Nephron progenitor cell (in vitro differentiated cells): Measurements from ENCODE around the gene RETREG2.

Source experiments
- DNase-seq: peaks from one replicate; pipeline ENCODE4 v3.0.0; 2021
- H3K27ac Mint-ChIP-seq: 2 replicates; pipeline ENCODE4 v1.8.0; 2021; ENCODE audit warnings: mild to moderate bottlenecking, moderate library complexity, mixed read lengths
- H3K27me3 Mint-ChIP-seq: 2 replicates; pipeline ENCODE4 v1.8.0; 2021; ENCODE audit warnings: mild to moderate bottlenecking, low read depth, mixed read lengths; ENCODE audit not compliant: poor library complexity
- H3K36me3 Mint-ChIP-seq: 2 replicates; pipeline ENCODE4 v1.8.0; 2021; ENCODE audit warnings: low read depth, mixed read lengths
- H3K4me1 Mint-ChIP-seq: 2 replicates; pipeline ENCODE4 v1.8.0; 2021; ENCODE audit warnings: mixed read lengths
- H3K4me3 Mint-ChIP-seq: 2 replicates; pipeline ENCODE4 v1.8.0; 2021; ENCODE audit warnings: mild to moderate bottlenecking, moderate library complexity, mixed read lengths
- H3K9me3 Mint-ChIP-seq: 2 replicates; pipeline ENCODE4 v1.8.0; 2021; ENCODE audit warnings: mild to moderate bottlenecking, moderate library complexity, mixed read lengths
- CTCF ChIP-seq: fragments of 200-600 bp; sonication (generic); IDR thresholded peaks from 2 replicates; pipeline ENCODE4 v1.5.0; 2021; ENCODE audit warnings: antibody characterized with exemption

Gene RETREG2

GRCh38 chr2:219180961-219181360 lies 2.9 kb downstream of the RETREG2 start:
- DNase-seq, result no peak
- H3K27ac Mint-ChIP-seq, result no peak overlapping the region
- peak overlapping the region; percentile 52 for H3K4me3 Mint-ChIP-seq
- H3K36me3 Mint-ChIP-seq, result peaks cover 38% of the 10 kb centered on the region
- H3K9me3 Mint-ChIP-seq, result no peaks in the 10 kb centered on the region
- no peak for TF ChIP-seq CTCF
- H3K27me3 Mint-ChIP-seq, result peaks cover 3% of the 10 kb centered on the region
- H3K4me1 Mint-ChIP-seq, result peaks cover 23% of the 10 kb centered on the region

- H3K4me3 Mint-ChIP-seq, result peak overlapping the region; percentile 12
- no peak overlapping the region for H3K27ac Mint-ChIP-seq
- TF ChIP-seq CTCF, result no peak
Observed at GRCh38 chr2:219181531-219181930, 3.5 kb downstream of the RETREG2 start.

GRCh38 chr2:219182331-219183150 lies 4.5 kb downstream of the RETREG2 start:
- H3K4me1 Mint-ChIP-seq, result peaks cover 14% of the 10 kb centered on the region
- H3K36me3 Mint-ChIP-seq, result peaks cover 38% of the 10 kb centered on the region
- H3K9me3 Mint-ChIP-seq, result no peaks in the 10 kb centered on the region
- H3K4me3 Mint-ChIP-seq, result no peak overlapping the region
- no peak overlapping the region for H3K27ac Mint-ChIP-seq
- DNase-seq, result no peak
- H3K27me3 Mint-ChIP-seq, result peaks cover 5% of the 10 kb centered on the region
- no peak for TF ChIP-seq CTCF

More at GRCh38 chr2:219181531-219181930, 3.5 kb downstream of the RETREG2 start:
- H3K9me3 Mint-ChIP-seq, result no peaks in the 10 kb centered on the region
- H3K4me1 Mint-ChIP-seq, result peaks cover 20% of the 10 kb centered on the region
- peaks cover 38% of the 10 kb centered on the region for H3K36me3 Mint-ChIP-seq
- DNase-seq, result no peak
- H3K27me3 Mint-ChIP-seq, result peaks cover 3% of the 10 kb centered on the region

GRCh38 chr2:219183151-219183772 lies 5.2 kb downstream of the RETREG2 start:
- Mint-ChIP-seq H3K9me3 (no peaks in the 10 kb centered on the region), H3K27me3 (peaks cover 8% of the 10 kb centered on the region), H3K27ac (no peak overlapping the region), H3K4me3 (no peak overlapping the region), H3K4me1 (peaks cover 12% of the 10 kb centered on the region), H3K36me3 (peaks cover 38% of the 10 kb centered on the region)
- TF ChIP-seq CTCF, result no peak
- DNase-seq, result no peak

- Mint-ChIP-seq H3K27me3 (peaks cover 8% of the 10 kb centered on the region), H3K27ac (no peak overlapping the region), H3K36me3 (peaks cover 38% of the 10 kb centered on the region), H3K9me3 (no peaks in the 10 kb centered on the region), H3K4me1 (peaks cover 5% of the 10 kb centered on the region), H3K4me3 (no peak overlapping the region)
- TF ChIP-seq CTCF, result no peak
- DNase-seq, result no peak
Observed at GRCh38 chr2:219184121-219184520, 6.0 kb downstream of the RETREG2 start.
